HG03575 (cell line): ENCODE measurements around the gene PCDHGA12.
"Not testable (repeated sequence)": the region's sequence is repeated elsewhere in the genome, so short reads cannot be mapped to it uniquely, and the experiment has no call there.

Source experiments
- ATAC-seq: cut with Tn5 transposase; IDR thresholded peaks from one replicate; pipeline ENCODE4 v1.9.1; 2021; ENCODE audit not compliant: unreplicated experiment, insufficient number of reproducible peaks, low FRiP score; ENCODE audit errors: extremely low read depth

PCDHGA12 gene

DNA sequence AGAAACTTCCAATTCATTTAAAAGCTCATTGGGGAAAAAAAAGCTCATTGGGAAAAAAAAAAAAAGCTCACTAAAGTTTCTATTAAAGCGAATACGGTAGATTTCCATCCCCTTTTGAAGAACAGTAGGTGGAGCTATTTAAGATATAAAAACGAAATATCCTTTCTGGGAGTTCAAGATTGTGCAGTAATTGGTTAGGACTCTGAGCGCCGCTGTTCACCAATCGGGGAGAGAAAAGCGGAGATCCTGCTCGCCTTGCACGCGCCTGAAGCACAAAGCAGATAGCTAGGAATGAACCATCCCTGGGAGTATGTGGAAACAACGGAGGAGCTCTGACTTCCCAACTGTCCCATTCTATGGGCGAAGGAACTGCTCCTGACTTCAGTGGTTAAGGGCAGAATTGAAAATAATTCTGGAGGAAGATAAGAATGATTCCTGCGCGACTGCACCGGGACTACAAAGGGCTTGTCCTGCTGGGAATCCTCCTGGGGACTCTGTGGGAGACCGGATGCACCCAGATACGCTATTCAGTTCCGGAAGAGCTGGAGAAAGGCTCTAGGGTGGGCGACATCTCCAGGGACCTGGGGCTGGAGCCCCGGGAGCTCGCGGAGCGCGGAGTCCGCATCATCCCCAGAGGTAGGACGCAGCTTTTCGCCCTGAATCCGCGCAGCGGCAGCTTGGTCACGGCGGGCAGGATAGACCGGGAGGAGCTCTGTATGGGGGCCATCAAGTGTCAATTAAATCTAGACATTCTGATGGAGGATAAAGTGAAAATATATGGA is at the start of gene PCDHGA12:
TSS of gene PCDHGA12 (plus strand) at position 176 of the 782 bp plus-strand sequence. CDS start at position 429, 253 bp downstream.
- ATAC-seq: peak; percentile 91

- ATAC-seq: no peak
Observed at GRCh38 chr5:141382469-141383294, 47.6 kb upstream of the PCDHGA12 start, which contains the start of gene PCDHGA7. PCDHGA7 (plus strand) TSS chr5:141382742; CDS start chr5:141382900, 158 bp downstream.

GRCh38 chr5:141383345-141383744 is 47.0 kb upstream of the PCDHGA12 start:
- no peak for ATAC-seq

DNA sequence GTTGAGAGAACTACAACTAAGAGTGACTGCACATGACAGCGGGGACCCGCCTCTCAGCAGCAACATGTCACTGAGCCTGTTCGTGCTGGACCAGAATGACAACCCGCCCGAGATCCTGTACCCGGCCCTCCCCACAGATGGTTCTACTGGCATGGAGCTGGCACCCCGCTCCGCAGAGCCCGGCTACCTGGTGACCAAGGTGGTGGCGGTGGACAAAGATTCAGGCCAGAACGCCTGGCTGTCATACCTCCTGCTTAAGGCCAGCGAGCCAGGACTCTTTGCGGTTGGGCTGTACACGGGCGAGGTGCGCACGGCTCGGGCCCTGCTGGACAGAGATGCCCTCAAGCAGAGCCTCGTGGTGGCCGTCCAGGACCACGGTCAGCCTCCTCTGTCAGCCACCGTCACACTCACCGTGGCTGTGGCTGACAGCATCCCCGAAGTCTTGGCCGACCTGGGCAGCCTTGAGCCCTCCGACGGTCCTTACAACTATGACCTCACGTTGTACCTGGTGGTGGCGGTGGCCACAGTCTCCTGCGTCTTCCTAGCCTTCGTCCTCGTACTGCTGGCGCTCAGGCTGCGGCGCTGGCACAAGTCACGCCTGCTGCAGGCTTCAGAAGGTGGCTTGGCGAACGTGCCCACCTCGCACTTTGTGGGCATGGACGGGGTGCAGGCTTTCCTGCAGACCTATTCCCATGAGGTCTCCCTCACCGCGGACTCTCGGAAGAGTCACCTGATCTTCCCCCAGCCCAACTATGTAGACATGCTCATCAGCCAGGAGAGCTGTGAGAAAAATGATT is 45.6 kb upstream of the PCDHGA12 start:
- ATAC-seq: no peak

DNA sequence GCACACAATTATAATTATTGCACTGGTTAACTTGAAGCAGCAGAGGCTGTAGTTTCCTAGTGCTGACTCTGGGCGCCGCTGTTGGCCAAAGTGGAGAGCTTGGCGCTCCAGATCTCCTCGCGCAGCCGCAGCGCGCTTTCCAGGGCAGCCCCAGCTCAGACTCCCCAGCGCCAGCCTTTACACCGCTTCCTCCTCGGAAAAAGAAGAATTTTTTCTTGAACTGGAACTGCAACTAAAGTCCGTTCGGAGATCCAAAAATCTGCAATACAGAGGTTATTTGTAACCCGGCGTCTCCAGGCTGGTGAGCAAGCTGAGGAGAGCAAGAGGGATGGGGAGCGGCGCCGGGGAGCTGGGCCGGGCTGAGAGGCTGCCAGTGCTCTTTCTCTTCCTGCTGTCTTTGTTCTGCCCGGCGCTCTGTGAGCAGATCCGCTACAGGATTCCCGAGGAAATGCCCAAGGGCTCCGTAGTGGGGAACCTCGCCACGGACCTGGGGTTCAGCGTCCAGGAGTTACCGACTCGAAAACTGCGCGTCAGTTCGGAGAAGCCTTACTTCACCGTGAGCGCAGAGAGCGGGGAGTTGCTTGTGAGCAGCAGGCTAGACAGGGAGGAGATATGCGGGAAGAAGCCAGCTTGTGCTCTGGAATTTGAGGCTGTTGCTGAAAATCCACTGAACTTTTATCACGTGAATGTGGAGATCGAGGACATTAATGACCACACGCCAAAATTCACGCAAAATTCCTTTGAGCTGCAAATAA is 42.6 kb upstream of the PCDHGA12 start, which contains the start of gene PCDHGB4:
TSS of gene PCDHGB4 (plus strand) at position 142 of the 755 bp plus-strand sequence. CDS start at position 329, 187 bp downstream.
- not testable (repeated sequence) for ATAC-seq

GRCh38 chr5:141388661-141389060 is 41.6 kb upstream of the PCDHGA12 start:
- ATAC-seq: no peak

- ATAC-seq: no peak
Observed at GRCh38 chr5:141389153-141390042, 40.9 kb upstream of the PCDHGA12 start.

GRCh38 chr5:141392429-141393198 is 37.7 kb upstream of the PCDHGA12 start, which contains the start of gene PCDHGA8:
PCDHGA8 (plus strand) TSS chr5:141392633; CDS start chr5:141392814, 181 bp downstream.
- ATAC-seq: no peak

- no peak for ATAC-seq
Observed at GRCh38 chr5:141393267-141393666, 37.0 kb upstream of the PCDHGA12 start.

GRCh38 chr5:141394401-141395187 is 35.7 kb upstream of the PCDHGA12 start:
- not testable (repeated sequence) for ATAC-seq

- peak; percentile 92 for ATAC-seq
Observed at GRCh38 chr5:141397756-141398551, 32.4 kb upstream of the PCDHGA12 start, which contains the start of gene PCDHGB5. PCDHGB5 (plus strand) TSS chr5:141397947; CDS start chr5:141398128, 181 bp downstream.

GRCh38 chr5:141398608-141399007 is 31.7 kb upstream of the PCDHGA12 start:
- no peak for ATAC-seq

- no peak for ATAC-seq
Observed at GRCh38 chr5:141399555-141400258, 30.6 kb upstream of the PCDHGA12 start.

DNA sequence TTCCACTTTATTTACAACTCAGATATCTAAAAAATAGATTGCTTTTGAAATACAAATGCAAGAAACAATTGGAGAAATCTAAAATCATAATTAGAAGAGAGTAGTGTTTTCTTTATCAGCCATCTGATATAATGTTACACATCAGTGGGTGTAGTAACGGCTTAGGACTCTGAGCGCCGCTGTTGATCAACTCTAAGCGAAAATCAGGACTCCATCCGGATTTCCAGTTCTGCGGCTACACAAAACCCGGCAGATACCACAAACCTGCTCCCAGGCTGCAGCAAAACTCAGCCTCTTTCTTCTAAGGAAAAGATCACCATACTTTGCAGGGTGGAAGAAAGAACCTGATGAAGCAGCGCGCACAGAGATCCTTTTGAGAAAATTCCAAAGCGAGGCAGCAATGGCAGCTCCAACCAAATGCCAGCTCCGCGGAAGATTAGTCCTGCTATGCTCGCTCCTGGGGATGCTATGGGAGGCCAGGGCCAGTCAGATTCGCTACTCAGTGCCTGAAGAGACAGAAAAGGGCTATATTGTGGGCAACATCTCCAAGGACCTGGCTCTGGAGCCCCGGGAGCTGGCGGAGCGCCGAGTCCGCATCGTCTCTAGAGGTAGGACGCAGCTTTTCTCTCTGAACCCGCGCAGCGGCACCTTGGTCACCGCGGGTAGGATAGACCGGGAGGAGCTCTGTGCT is 27.6 kb upstream of the PCDHGA12 start, which contains the start of gene PCDHGA9:
TSS of gene PCDHGA9 (plus strand) at position 226 of the 691 bp plus-strand sequence. CDS start at position 401, 175 bp downstream.
- no peak for ATAC-seq
